Measurements from ENCODE around the gene OR2T35.

DNA sequence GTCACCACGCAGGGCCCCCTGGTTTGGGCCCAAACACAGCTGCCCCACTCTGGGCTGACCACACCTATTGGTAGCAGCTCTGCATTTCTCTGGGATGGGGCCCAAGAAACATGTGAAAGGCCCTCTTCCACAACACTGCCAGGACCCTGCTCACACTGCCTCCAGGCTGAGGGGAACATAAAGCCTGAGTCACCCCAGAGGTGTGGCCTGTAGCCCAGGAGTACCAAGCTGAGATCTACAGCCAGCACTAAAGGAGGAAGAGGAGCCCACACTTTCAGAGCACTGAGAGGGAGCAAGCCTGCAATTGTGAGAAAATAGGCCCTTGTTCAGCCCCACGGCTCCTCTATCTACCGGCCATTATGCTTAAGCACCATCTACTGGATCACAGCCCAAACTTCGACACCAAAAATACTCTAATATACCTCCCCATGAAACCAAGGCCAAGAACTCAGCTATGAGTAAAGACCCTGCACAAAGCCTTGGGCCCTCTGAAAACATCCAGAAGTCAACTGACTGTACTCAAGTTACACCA, 33.1 kb downstream of the OR2T35 start:
- no peak for TF ChIP-seq CTCF (conservative IDR thresholded peaks at IDR 0.05; ENCODE audit: low read depth in 2 of 2)
- TF ChIP-seq POLR2AphosphoS5 (IDR thresholded peaks at IDR 0.05; ENCODE audit: low read depth) = no peak
- TF ChIP-seq JUNB (IDR thresholded peaks at IDR 0.05; ENCODE audit: unreplicated experiment) = no peak
- TF ChIP-seq, protein P1, sequence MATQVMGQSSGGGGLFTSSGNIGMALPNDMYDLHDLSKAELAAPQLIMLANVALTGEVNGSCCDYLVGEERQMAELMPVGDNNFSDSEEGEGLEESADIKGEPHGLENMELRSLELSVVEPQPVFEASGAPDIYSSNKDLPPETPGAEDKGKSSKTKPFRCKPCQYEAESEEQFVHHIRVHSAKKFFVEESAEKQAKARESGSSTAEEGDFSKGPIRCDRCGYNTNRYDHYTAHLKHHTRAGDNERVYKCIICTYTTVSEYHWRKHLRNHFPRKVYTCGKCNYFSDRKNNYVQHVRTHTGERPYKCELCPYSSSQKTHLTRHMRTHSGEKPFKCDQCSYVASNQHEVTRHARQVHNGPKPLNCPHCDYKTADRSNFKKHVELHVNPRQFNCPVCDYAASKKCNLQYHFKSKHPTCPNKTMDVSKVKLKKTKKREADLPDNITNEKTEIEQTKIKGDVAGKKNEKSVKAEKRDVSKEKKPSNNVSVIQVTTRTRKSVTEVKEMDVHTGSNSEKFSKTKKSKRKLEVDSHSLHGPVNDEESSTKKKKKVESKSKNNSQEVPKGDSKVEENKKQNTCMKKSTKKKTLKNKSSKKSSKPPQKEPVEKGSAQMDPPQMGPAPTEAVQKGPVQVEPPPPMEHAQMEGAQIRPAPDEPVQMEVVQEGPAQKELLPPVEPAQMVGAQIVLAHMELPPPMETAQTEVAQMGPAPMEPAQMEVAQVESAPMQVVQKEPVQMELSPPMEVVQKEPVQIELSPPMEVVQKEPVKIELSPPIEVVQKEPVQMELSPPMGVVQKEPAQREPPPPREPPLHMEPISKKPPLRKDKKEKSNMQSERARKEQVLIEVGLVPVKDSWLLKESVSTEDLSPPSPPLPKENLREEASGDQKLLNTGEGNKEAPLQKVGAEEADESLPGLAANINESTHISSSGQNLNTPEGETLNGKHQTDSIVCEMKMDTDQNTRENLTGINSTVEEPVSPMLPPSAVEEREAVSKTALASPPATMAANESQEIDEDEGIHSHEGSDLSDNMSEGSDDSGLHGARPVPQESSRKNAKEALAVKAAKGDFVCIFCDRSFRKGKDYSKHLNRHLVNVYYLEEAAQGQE (IDR thresholded peaks at IDR 0.05; ENCODE audit: unreplicated experiment) = no peak
- no peak for TF ChIP-seq EZH2 (IDR thresholded peaks at IDR 0.05; ENCODE audit: low read depth, unreplicated experiment)
- no peak for TF ChIP-seq EZH2phosphoT487 (IDR thresholded peaks at IDR 0.05; ENCODE audit: unreplicated experiment)

All from GM23338 (cell line).